Measurements from ENCODE around the gene GAREM2. TPM values are rescaled to one million over a fixed set of nuclear protein-coding genes. Genes with fewer than 3 reads are reported as not detected.
"Not testable (repeated sequence)": the region's sequence is repeated elsewhere in the genome, so short reads cannot be mapped to it uniquely, and the experiment has no call there.

GAREM2 gene
- total RNA-seq, result 6.1 TPM

DNA sequence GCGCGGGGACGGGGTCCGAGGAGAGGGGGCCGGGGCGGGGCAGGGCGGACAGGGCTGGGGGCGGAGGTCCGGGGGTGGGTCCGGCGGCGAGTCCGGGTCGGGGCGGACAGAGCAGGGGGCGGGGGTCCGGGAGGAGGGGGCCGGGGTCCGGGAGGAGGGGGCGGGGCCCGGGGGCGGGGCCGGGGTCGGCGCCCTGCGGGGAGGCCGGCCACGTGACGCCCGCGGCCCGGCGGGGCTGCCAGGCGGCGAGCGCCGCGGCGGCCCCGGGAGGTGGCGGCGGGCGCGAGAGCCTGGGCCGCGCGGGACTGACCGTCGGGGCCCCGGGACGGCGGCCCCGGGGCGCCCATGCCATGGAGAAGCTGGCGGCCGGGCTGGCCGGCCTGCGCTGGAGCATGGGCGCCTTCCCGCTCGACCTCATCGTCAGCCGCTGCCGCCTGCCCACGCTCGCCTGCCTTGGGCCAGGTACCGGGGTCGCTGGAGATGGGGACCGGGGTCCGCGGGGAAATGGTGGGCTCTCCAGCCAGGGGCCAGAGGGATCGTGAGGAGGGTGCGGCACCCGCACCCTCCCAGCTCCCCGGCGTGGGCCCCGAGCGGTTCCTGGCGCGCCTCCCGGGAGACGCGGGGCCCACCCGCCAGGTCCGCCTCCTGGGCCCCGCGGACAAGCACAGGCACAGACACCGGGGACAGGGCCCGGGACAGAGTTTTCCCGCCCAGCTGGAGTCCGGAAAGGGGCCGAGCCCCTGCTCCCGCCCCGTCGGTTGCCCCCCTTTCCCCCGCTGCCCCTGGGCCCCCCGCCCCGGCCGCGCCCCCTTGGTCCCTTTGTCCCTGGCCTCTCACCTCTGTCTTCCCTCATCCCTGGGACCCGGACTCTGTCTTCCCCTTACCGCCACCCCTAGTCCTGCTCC is at the start of gene GAREM2:
Gene GAREM2 (plus strand): TSS at position 218 of the 905 bp plus-strand sequence. CDS start 133 bp downstream, at position 351.
- DNase-seq (ENCODE audit: low spot score in 2 of 2) (peak; percentile 73 to 80), FAIRE-seq (no peak)

DNA sequence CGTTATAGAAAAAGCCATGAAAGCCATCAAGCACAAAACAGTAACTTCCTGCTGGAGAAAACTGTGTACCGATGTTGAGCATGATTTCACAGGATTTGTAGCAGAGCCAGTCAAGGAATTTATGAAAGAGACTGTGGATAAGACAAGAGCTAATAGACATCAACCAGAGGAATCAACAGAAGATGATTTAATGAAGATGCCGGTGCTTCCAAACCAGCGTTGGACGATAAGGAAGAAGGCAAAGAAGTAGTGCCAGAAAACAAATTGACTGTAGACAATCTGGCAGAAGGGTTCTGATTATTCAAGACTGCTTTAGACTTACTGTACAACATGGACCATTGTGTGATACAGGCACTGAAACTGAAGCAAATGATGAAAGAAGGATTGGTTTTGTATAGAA is 49.5 kb upstream of the GAREM2 start:
- FAIRE-seq (no peak), DNase-seq (ENCODE audit: low spot score in 2 of 2) (no peak)

DNA sequence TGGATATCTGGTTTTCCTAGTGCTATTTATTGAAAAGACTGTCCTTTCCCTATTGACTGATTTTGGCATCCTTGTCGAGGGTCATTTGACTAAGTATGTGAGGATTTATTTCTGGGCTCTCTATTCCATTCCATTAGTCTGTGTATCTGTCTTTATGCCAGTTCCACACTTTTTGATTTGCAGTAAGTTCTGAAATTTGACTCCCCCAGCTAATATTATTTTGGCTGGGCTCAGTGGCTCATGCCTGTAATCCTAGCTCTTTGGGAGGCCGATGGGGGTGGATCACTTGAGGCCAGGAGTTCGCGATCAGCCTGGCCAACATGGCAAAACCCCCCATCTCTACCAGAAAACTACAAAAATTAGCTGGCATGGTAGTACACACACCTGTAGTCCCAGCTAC is 46.8 kb upstream of the GAREM2 start:
- no peak for DNase-seq (ENCODE audit: low spot score in 2 of 2)
- FAIRE-seq, result no peak

DNA sequence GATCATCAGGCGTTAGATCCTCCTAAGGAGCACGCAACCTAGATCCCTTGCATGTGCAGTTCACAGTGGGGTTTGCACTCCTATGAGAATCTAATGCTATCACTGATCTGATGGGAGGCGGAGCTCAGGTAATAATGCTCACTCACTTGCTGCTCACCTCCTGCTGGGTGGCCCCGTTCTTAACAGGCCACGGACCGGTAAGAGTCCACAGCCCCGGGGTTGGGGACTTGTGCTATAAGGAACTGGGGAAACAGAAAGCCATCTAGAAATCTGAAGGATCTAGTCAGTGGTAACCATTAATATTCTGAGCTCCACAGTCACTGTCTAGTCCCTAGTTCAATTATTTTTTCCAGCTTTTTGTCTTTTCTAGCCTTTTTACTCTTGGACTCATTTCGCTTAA is 44.7 kb upstream of the GAREM2 start:
- DNase-seq (ENCODE audit: low spot score in 2 of 2) (no peak), FAIRE-seq (no peak)

DNA sequence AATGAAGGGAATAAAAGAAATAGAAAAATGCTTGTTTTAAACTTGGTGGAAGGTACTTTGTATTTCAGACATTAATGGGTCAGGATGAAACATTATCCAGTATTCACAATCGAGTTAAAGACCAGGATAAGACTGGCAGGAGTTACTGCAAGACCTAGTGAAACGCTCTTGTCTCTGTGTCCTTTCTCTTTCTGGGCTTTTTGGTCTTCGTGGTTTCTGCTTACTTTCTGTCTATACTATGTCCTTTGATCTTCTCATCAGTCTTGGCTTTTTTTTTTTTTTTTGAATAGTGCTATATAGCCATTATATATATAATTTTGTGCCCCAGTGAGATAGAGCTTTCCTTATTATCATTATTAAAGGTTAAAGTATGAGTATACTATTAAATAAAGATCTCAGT is 42.1 kb upstream of the GAREM2 start:
- FAIRE-seq (no peak), DNase-seq (ENCODE audit: low spot score in 2 of 2) (no peak)

GRCh38 chr2:26136451-26136850 is 36.4 kb upstream of the GAREM2 start:
- peak in 1 of 2 donors; percentile 22 for DNase-seq (ENCODE audit: low spot score in 2 of 2)
- FAIRE-seq, result peak; percentile 47

- FAIRE-seq (no peak), DNase-seq (ENCODE audit: low spot score in 2 of 2) (no peak)
Observed at GRCh38 chr2:26139269-26140183, 33.4 kb upstream of the GAREM2 start.

- FAIRE-seq, result no peak
- DNase-seq (ENCODE audit: low spot score in 2 of 2), result no peak
Observed at GRCh38 chr2:26141145-26141769, 31.6 kb upstream of the GAREM2 start.

DNA sequence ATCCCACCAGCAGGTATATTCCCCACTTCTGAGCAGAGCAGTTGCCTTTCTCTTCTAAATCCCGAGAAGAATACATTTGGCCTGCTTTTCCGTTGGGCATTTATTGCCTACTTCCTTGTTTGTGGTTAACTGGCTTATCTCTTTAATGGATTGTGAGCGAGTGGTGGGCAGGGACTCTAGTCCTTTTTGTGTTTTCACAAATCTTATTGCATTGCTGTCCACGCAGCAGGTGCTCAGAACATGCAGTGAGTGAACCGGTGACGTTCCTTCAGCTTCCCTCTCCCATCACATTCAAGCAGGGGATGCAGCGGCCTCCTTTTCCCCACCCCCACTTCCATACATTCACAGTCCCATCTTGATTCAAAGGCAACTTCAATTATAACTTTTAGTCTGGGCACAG is 28.9 kb upstream of the GAREM2 start:
- FAIRE-seq, result no peak
- DNase-seq (ENCODE audit: low spot score in 2 of 2), result no peak

DNA sequence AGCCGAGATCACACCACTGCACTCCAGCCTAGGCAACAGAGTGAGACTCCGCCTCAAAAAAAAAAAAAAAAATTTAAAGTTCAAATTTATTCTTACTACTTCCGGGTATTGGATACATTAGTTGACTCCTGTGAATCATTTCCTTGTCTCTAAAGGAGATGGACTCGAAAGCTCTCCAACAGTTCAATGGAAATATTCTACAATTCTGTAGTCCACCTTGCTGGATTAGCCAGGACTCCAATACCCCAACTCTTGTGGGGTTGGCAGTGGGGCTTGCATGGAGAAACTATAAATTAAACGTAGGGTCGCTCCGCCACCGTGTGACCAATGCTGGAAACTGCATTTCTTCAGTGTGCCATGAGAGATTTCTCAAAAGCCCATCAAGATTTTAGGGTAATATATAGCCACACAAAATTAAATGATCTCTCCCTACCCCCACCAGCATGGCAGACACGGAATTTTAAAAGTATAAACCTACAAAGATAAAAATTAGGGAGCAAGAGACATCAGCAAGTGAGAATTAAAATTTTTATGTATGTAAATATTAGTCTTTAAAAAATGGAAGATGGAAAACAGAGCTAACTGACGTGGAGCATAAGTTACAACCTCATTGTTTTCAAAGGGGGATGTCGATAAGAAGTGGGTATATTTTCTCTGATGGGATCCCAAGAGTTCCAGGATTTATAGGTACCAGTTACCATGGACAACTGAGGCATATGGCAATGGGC is 27.8 kb upstream of the GAREM2 start:
- no peak for FAIRE-seq

GRCh38 chr2:26148501-26148900 is 24.4 kb upstream of the GAREM2 start:
- FAIRE-seq (no peak), DNase-seq (ENCODE audit: low spot score in 2 of 2) (no peak)

More for the DNA sequence above, 27.8 kb upstream of the GAREM2 start:
- peak; percentile 53 to 58 for DNase-seq (ENCODE audit: low spot score in 2 of 2)

DNA sequence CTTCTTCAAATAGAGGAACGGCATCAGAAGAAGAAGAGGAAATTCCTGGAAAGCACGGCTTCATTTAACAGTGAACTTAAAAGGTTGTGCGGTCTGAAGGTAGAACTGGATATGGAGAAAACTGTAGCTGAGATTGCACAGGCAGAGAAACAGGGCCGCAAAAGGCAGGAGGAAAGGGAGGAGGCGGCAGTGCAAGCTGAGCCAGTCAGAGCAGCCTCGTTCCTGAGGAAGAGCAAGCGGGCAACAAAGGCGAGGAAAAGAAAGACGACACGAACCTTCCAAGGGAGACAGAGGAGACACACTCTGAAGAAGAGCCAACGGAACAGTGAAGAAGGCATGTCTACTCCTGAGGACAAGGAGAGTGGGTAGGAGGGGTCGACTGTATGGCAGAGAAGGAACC is 22.6 kb upstream of the GAREM2 start:
- DNase-seq (ENCODE audit: low spot score in 2 of 2), result no peak
- FAIRE-seq, result no peak

- DNase-seq (ENCODE audit: low spot score in 2 of 2) (no peak), FAIRE-seq (no peak)
Observed at GRCh38 chr2:26157580-26157979, 15.3 kb upstream of the GAREM2 start.

GRCh38 chr2:26161926-26162325 is 11.0 kb upstream of the GAREM2 start:
- FAIRE-seq (no peak), DNase-seq (ENCODE audit: low spot score in 2 of 2) (no peak)

- no peak for FAIRE-seq
Observed at GRCh38 chr2:26162963-26163362, 9.9 kb upstream of the GAREM2 start.

DNA sequence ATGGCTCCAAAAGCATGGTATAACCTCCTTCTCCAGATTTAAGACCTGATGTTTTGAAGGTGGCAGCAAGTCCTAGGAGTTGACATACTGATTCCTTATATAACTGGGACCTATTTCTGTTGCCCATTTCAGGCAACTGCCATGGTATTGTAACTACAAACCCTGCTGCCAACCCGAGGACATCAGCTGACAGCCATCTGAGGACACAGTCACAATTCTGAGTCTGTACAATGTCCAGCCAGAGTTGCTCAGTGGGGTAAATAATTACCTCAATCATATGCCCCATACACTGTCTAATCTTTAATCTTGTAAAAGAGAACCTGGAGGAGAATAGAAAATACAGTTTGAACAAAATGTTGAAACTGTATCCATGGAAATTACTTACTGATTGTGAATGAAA is 8.7 kb upstream of the GAREM2 start:
- FAIRE-seq (no peak), DNase-seq (ENCODE audit: low spot score in 2 of 2) (no peak)

More at GRCh38 chr2:26162963-26163362, 9.9 kb upstream of the GAREM2 start:
- no peak for DNase-seq (ENCODE audit: low spot score in 2 of 2)

GRCh38 chr2:26164641-26165211 is 8.2 kb upstream of the GAREM2 start:
- DNase-seq (ENCODE audit: low spot score in 2 of 2) (no peak), FAIRE-seq (no peak)

- DNase-seq (ENCODE audit: low spot score in 2 of 2) (no peak), FAIRE-seq (peak; percentile 49)
Observed at GRCh38 chr2:26165403-26165802, 7.5 kb upstream of the GAREM2 start.

GRCh38 chr2:26166541-26166940 is 6.3 kb upstream of the GAREM2 start:
- FAIRE-seq; DNase-seq (ENCODE audit: low spot score in 2 of 2): not testable (repeated sequence)

- FAIRE-seq (no peak), DNase-seq (ENCODE audit: low spot score in 2 of 2) (no peak)
Observed at GRCh38 chr2:26168785-26169184, 4.1 kb upstream of the GAREM2 start.

Data from frontal cortex (tissue), 4 donors.